WERI-Rb-1 (cell line): Measurements from ENCODE around the gene NRDC.

ENCODE experiments used
- DNase-seq: peaks from one replicate; pipeline ENCODE4 v3.0.0-alpha.2; 2020
- H3K27ac ChIP-seq: fragments of 250-450 bp; sonication (Bioruptor Pico); 2 replicates; pipeline ENCODE4 v1.5.1; 2020; ENCODE audit warnings: mild to moderate bottlenecking, moderate library complexity
- H3K27me3 ChIP-seq: fragments of 250-450 bp; sonication (Bioruptor Pico); 2 replicates; pipeline ENCODE4 v1.5.1; 2021; ENCODE audit warnings: mild to moderate bottlenecking, low read depth, moderate library complexity; ENCODE audit not compliant: insufficient read depth, severe bottlenecking
- H3K36me3 ChIP-seq: fragments of 250-450 bp; sonication (Bioruptor Pico); 2 replicates; pipeline ENCODE4 v1.5.1; 2020; ENCODE audit warnings: mild to moderate bottlenecking, moderate library complexity
- H3K4me3 ChIP-seq: 2 replicates; pipeline ENCODE4 v1.5.1; 2011; ENCODE audit warnings: low read depth, mild to moderate bottlenecking, control low read depth, low read length
- H3K9me3 ChIP-seq: fragments of 250-450 bp; sonication (Bioruptor Pico); 2 replicates; pipeline ENCODE4 v1.5.1; 2021; ENCODE audit warnings: mild to moderate bottlenecking, moderate library complexity; ENCODE audit not compliant: severe bottlenecking
- TF ChIP-seq, protein P1 (sequence below): IDR thresholded peaks from 2 replicates; pipeline ENCODE4 v1.5.1; 2011; ENCODE audit warnings: low read depth, mild to moderate bottlenecking, control low read depth, inconsistent platforms, low read length

Gene NRDC

DNA sequence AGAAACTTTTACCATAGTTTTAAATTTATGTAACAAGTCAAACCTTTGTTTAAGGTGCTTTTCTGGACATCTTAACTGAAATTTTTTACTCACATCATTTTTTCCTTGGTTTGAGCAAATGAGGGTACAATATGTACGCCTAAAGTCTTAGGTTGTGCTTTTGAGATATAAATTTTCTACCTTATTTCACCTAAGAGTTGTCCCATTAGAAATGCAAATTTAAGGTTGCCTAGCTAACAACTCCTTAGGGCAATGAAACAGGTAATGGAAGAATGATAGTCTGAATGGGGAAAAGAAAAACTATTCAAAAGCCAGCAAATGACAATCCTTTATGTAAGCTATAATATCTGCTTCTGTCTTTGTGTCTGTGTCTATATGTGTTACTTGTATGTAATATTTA, 19.6 kb downstream of the NRDC start:
- Histone ChIP-seq H3K9me3 (no peaks in the 10 kb centered on the region), H3K27me3 (no peaks in the 10 kb centered on the region), H3K4me3 (no peak overlapping the region), H3K36me3 (peaks cover 10% of the 10 kb centered on the region), H3K27ac (no peak overlapping the region)
- no peak for DNase-seq
- TF ChIP-seq, protein P1, sequence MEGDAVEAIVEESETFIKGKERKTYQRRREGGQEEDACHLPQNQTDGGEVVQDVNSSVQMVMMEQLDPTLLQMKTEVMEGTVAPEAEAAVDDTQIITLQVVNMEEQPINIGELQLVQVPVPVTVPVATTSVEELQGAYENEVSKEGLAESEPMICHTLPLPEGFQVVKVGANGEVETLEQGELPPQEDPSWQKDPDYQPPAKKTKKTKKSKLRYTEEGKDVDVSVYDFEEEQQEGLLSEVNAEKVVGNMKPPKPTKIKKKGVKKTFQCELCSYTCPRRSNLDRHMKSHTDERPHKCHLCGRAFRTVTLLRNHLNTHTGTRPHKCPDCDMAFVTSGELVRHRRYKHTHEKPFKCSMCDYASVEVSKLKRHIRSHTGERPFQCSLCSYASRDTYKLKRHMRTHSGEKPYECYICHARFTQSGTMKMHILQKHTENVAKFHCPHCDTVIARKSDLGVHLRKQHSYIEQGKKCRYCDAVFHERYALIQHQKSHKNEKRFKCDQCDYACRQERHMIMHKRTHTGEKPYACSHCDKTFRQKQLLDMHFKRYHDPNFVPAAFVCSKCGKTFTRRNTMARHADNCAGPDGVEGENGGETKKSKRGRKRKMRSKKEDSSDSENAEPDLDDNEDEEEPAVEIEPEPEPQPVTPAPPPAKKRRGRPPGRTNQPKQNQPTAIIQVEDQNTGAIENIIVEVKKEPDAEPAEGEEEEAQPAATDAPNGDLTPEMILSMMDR: no peak

DNA sequence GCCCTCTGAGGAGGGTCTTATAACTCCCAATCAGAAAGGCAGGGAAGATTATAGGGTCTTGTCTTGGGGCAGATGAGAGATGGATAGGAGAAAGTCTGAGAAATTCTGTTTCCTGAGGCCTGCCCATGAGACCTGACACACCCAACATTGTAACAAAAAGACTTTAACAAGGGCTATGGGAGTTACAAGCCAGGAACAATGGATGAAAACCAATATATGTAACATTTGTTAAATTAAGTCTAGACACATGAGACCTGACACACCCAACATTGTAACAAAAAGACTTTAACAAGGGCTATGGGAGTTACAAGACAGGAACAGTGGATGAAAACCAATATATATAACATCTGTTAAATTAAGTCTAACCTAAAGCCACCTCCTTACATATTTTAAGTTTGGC, 21.8 kb downstream of the NRDC start:
- no peak for DNase-seq
- H3K4me3 ChIP-seq: no peak overlapping the region
- TF ChIP-seq, protein P1: no peak
- H3K9me3 ChIP-seq: no peaks in the 10 kb centered on the region
- H3K36me3 ChIP-seq: peaks cover 5% of the 10 kb centered on the region; the same call in 1 of the 2 replicates
- H3K27ac ChIP-seq: no peak overlapping the region
- H3K27me3 ChIP-seq: no peaks in the 10 kb centered on the region

DNA sequence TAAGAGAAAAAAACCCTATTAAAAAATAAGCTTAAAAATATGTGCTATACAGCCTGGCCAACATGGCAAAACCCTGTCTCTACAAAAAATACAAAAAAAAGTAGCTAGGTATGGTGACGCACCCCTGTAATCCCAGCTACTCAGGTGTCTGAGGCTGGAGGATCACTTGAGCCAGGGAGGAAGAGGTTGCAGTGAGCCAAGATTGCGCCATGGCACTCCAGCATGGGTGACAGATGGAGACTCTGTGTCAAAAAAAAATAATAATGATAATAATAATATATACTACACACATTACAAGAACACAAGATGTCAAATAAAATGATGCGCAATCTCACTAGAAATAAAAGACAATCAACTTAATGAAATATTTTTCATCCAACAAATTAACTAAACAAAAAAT, 22.9 kb downstream of the NRDC start:
- no peak overlapping the region for H3K4me3 ChIP-seq
- no peaks in the 10 kb centered on the region for H3K27me3 ChIP-seq
- H3K36me3 ChIP-seq: peaks cover 5% of the 10 kb centered on the region; the same call in 1 of the 2 replicates
- no peak for DNase-seq
- H3K9me3 ChIP-seq: no peaks in the 10 kb centered on the region
- TF ChIP-seq, protein P1: no peak
- no peak overlapping the region for H3K27ac ChIP-seq

DNA sequence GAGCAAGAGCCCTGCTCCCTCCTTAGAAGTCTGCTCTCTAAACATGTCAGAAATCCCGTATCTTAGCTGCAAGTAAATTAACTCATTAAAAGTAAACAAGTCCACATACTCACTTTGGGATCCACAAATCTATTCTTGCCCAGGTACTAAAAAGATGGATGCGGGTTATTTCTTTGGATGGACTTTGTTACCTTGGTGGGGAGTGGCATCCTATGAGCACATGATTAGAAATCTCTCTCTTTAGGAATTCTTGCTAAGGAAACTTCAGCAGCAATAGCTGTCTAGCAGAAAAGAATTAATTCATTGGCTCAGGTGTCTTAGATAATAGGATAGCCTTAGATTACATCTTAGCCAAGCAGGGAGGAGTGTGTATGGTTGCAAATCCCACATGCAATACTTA, 25.2 kb downstream of the NRDC start:
- Histone ChIP-seq H3K9me3 (no peaks in the 10 kb centered on the region), H3K36me3 (peaks cover 5% of the 10 kb centered on the region; the same call in 1 of the 2 replicates), H3K27me3 (no peaks in the 10 kb centered on the region), H3K4me3 (no peak overlapping the region), H3K27ac (no peak overlapping the region)
- TF ChIP-seq, protein P1: no peak
- no peak for DNase-seq

DNA sequence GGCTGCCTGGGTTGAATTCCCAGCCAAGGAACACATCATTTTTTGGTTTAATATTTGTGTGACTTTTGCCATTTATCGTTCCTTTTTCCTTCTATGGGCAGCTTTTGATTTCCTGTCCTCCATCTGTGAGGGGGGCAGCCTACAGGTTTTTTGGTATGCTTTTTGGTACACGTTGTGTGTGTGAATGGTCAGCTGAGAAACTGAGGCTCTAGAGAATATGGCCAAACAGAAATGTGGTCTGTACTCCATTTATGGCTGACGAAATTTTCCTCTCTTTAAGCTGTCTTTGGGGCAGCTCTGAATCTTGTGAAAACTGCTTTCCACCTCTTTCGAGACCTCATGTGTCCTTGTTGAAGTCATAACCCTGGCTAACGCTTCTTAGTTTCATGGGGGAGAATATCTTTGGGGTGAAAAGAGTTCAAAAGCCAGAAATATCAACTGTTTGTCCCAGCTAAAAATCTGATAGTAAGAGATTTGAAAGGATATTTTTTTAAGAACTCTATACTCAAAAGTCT, 26.6 kb downstream of the NRDC start:
- H3K27ac ChIP-seq: no peak overlapping the region
- H3K9me3 ChIP-seq: no peaks in the 10 kb centered on the region
- H3K36me3 ChIP-seq: peaks cover 5% of the 10 kb centered on the region; the same call in 1 of the 2 replicates
- TF ChIP-seq, protein P1: no peak
- no peaks in the 10 kb centered on the region for H3K27me3 ChIP-seq
- no peak for DNase-seq
- no peak overlapping the region for H3K4me3 ChIP-seq
